ENCODE data around the gene DCC. TPM values are rescaled to one million over a fixed set of nuclear protein-coding genes. Genes with fewer than 3 reads are reported as not detected.

Gene DCC
- total RNA-seq, 1 experiment from 2014 or later, result 0.72 TPM

- no peak overlapping the region for H3K27ac Mint-ChIP-seq
- no peak for TF ChIP-seq MLX (CRISPR knock-in tag; IDR thresholded peaks at IDR 0.05)
- TF ChIP-seq E2F5 (CRISPR knock-in tag; IDR thresholded peaks at IDR 0.05), result no peak
- no peaks in the 10 kb centered on the region for H3K9me3 Mint-ChIP-seq
- ATAC-seq (no peak), DNase-seq (ENCODE audit: low spot score) (no peak)
- H3K4me1 Mint-ChIP-seq, result no peaks in the 10 kb centered on the region
- no peaks in the 10 kb centered on the region for H3K36me3 Mint-ChIP-seq
- POLR2A ChIA-PET, result no interaction called here
- CTCF ChIA-PET, result no interaction called here
- peaks cover 2% of the 10 kb centered on the region; the same call in 1 of the 2 replicates for H3K27me3 Mint-ChIP-seq (ENCODE audit: low read depth)
- no peak overlapping the region for H3K4me3 Mint-ChIP-seq
These were observed 829.3 kb downstream of the DCC start for GRCh38 chr18:53169346-53169745.

GRCh38 chr18:53191634-53192033, 851.6 kb downstream of the DCC start:
- Mint-ChIP-seq H3K36me3 (no peaks in the 10 kb centered on the region), H3K4me1 (peaks cover 8% of the 10 kb centered on the region), H3K9me3 (no peaks in the 10 kb centered on the region), H3K4me3 (no peak overlapping the region), H3K27me3 (ENCODE audit: low read depth) (no peaks in the 10 kb centered on the region), H3K27ac (no peak overlapping the region)
- POLR2A ChIA-PET, result no interaction called here
- DNase-seq (ENCODE audit: low spot score) (no peak), ATAC-seq (no peak)
- CTCF ChIA-PET, result no interaction called here
- no peak for TF ChIP-seq HMGXB4 (CRISPR knock-in tag; IDR thresholded peaks at IDR 0.05)
- no peak for TF ChIP-seq ARID4B (CRISPR knock-in tag; IDR thresholded peaks at IDR 0.05; ENCODE audit: borderline replicate concordance)
- no peak for TF ChIP-seq ZNF263 (CRISPR knock-in tag; IDR thresholded peaks at IDR 0.05; ENCODE audit: low read depth)
- TF ChIP-seq ZNF121 (CRISPR knock-in tag; IDR thresholded peaks at IDR 0.05), result no peak
- TF ChIP-seq MXD4 (CRISPR knock-in tag; IDR thresholded peaks at IDR 0.05; ENCODE audit: borderline replicate concordance), result no peak
- TF ChIP-seq ZNF317 (CRISPR knock-in tag; IDR thresholded peaks at IDR 0.05; ENCODE audit: borderline replicate concordance, low read depth), result no peak
- no peak for TF ChIP-seq AR (CRISPR knock-in tag; IDR thresholded peaks at IDR 0.05)
- TF ChIP-seq CTCF (IDR thresholded peaks at IDR 0.05), result no peak
- TF ChIP-seq ATF3 (CRISPR knock-in tag; conservative IDR thresholded peaks at IDR 0.05), result no peak
- TF ChIP-seq IRF2 (CRISPR knock-in tag; IDR thresholded peaks at IDR 0.05; ENCODE audit: borderline replicate concordance, low read depth), result no peak
- no peak for TF ChIP-seq ZSCAN18 (CRISPR knock-in tag; IDR thresholded peaks at IDR 0.05)
- no peak for TF ChIP-seq EMX1 (CRISPR knock-in tag; IDR thresholded peaks at IDR 0.05)
- TF ChIP-seq ZNF671 (CRISPR knock-in tag; IDR thresholded peaks at IDR 0.05), result no peak
- TF ChIP-seq STAT6 (CRISPR knock-in tag; conservative IDR thresholded peaks at IDR 0.05; ENCODE audit: low read depth), result no peak
- no peak for TF ChIP-seq ZNF138 (CRISPR knock-in tag; conservative IDR thresholded peaks at IDR 0.05)
